Measurements from ENCODE around the gene MACO1.

DNA sequence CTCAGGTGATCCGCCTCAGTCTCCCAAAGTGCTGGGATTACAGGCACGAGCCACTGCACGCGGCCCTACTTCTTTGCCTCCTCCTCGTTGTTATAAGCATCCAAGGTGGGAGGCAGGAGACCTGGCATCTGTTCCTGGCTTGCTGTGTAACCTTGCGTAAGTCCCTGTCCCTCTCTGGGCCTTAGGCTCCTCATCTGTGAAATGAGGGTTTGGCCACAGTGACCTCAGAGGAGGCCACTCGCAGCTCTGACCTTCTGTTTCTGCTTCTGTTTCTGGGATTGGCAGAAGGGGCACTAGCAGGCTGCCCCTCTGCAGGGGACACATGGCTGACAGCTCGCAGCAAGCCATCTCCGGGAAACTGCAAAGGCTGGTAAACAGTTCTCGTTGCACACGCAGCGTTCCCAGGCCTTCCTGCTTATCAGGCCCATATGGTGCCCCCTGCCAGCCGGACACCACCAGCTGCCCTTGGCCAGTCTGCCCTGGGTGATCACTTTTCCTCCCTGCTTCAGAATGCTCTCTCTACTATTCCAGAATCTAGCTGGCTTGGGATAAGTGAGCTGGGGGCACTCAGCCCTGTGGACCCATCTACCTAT is 110.1 kb downstream of the MACO1 start:
- TF ChIP-seq, protein P1, sequence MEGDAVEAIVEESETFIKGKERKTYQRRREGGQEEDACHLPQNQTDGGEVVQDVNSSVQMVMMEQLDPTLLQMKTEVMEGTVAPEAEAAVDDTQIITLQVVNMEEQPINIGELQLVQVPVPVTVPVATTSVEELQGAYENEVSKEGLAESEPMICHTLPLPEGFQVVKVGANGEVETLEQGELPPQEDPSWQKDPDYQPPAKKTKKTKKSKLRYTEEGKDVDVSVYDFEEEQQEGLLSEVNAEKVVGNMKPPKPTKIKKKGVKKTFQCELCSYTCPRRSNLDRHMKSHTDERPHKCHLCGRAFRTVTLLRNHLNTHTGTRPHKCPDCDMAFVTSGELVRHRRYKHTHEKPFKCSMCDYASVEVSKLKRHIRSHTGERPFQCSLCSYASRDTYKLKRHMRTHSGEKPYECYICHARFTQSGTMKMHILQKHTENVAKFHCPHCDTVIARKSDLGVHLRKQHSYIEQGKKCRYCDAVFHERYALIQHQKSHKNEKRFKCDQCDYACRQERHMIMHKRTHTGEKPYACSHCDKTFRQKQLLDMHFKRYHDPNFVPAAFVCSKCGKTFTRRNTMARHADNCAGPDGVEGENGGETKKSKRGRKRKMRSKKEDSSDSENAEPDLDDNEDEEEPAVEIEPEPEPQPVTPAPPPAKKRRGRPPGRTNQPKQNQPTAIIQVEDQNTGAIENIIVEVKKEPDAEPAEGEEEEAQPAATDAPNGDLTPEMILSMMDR (IDR thresholded peaks at IDR 0.05; ENCODE audit: low read depth, low read length, missing input control): no peak
- no peak for TF ChIP-seq TAF1 (conservative IDR thresholded peaks at IDR 0.05)
